NCI-H524 (cell line): ENCODE data around the gene MYO1E.
"Not testable (repeated sequence)": the region's sequence is repeated elsewhere in the genome, so short reads cannot be mapped to it uniquely, and the experiment has no call there.

Experiments
- DNase-seq, 2 experiments: peaks; one replicate each; lab custom pipeline; 2025; lab: John Stamatoyannopoulos, UW

The MYO1E gene

GRCh38 chr15:59387196-59387878 lies 14.7 kb upstream of the MYO1E start:
- not testable (repeated sequence) for DNase-seq

GRCh38 chr15:59385171-59385570 lies 12.5 kb upstream of the MYO1E start:
- no peak for DNase-seq

GRCh38 chr15:59384507-59384906 lies 11.8 kb upstream of the MYO1E start:
- no peak for DNase-seq

GRCh38 chr15:59380902-59381610 lies 8.4 kb upstream of the MYO1E start:
- no peak for DNase-seq

GRCh38 chr15:59379531-59379930 lies 6.9 kb upstream of the MYO1E start:
- no peak for DNase-seq

GRCh38 chr15:59378855-59379254 lies 6.2 kb upstream of the MYO1E start:
- DNase-seq = no peak

- DNase-seq = no peak
These were observed 5.3 kb upstream of the MYO1E start for GRCh38 chr15:59377924-59378323.

- peak in 1 of 2 experiments; percentile 11 for DNase-seq
These were observed 4.1 kb upstream of the MYO1E start for GRCh38 chr15:59376733-59377132.

GRCh38 chr15:59373215-59373614 lies 544 bp upstream of the MYO1E start:
- DNase-seq = no peak

- peak in 1 of 2 experiments; percentile 38 for DNase-seq
These were observed 966 bp downstream of the MYO1E start for GRCh38 chr15:59371458-59372351.

GRCh38 chr15:59369597-59369996 lies 3.1 kb downstream of the MYO1E start:
- no peak for DNase-seq

GRCh38 chr15:59367022-59367451 lies 5.6 kb downstream of the MYO1E start:
- DNase-seq = no peak

GRCh38 chr15:59366333-59367021 lies 6.2 kb downstream of the MYO1E start:
- no peak for DNase-seq

- no peak for DNase-seq
These were observed 8.4 kb downstream of the MYO1E start for GRCh38 chr15:59364248-59364647.

- DNase-seq = no peak
These were observed 10.3 kb downstream of the MYO1E start for GRCh38 chr15:59362331-59362730.

- no peak for DNase-seq
These were observed 11.8 kb downstream of the MYO1E start for GRCh38 chr15:59360896-59361295.

- DNase-seq = no peak
These were observed 12.4 kb downstream of the MYO1E start for GRCh38 chr15:59360305-59360704.

- no peak for DNase-seq
These were observed 16.9 kb downstream of the MYO1E start for GRCh38 chr15:59355730-59356129.

GRCh38 chr15:59354417-59355031 lies 18.1 kb downstream of the MYO1E start:
- DNase-seq = no peak

GRCh38 chr15:59353994-59354416 lies 18.7 kb downstream of the MYO1E start:
- DNase-seq = no peak

- no peak for DNase-seq
These were observed 20.0 kb downstream of the MYO1E start for GRCh38 chr15:59352683-59353082.
